Kidney (tissue), 14 donors: ENCODE results near the gene PITRM1. TPM values are rescaled to one million over a fixed set of nuclear protein-coding genes. Genes with fewer than 3 reads are reported as not detected.

ENCODE experiments used
- DNase-seq, 5 donors: peaks; one replicate each; pipeline ENCODE4 v3.0.0-alpha.2; 2013 to 2020
- FAIRE-seq: peaks from 2 replicates; lab custom pipeline; 2012; peaks lifted over from hg19 to GRCh38; lab: Jason Lieb, UNC
- H3K27ac ChIP-seq, 2 donors: one replicate each; pipeline ENCODE4 v1.7.0; 2013; ENCODE audit warnings: low read depth in 2 of 2, low read length in 2 of 2, inconsistent platforms in 1 of 2
- H3K27me3 ChIP-seq: one replicate; pipeline ENCODE4 v1.7.1; 2013; ENCODE audit warnings: low read length, inconsistent platforms; ENCODE audit not compliant: control insufficient read depth, insufficient read depth
- H3K36me3 ChIP-seq, 3 donors: one replicate each; pipeline versions ENCODE4 v1.7.0 to v1.7.1; 2013; ENCODE audit warnings: low read length in 3 of 3, control low read depth in 1 of 3, inconsistent platforms in 1 of 3; ENCODE audit not compliant: insufficient read depth in 3 of 3, control insufficient read depth in 2 of 3
- H3K4me1 ChIP-seq, 3 donors: one replicate each; pipeline versions ENCODE4 v1.7.0 to v1.7.1; 2013; ENCODE audit warnings: low read length in 3 of 3, inconsistent platforms in 1 of 3, low read depth in 1 of 3; ENCODE audit not compliant: control insufficient read depth in 2 of 3, insufficient read depth in 2 of 3
- H3K4me3 ChIP-seq, 3 donors: one replicate each; pipeline versions ENCODE4 v1.7.0 to v1.8.1; 2013; ENCODE audit warnings: low read length in 3 of 3, control low read depth in 1 of 3, inconsistent platforms in 1 of 3
- H3K9ac ChIP-seq, 3 donors: one replicate each; pipeline versions ENCODE4 v1.7.0 to v1.7.1; 2013; ENCODE audit warnings: low read length in 3 of 3, control low read depth in 1 of 3, inconsistent platforms in 1 of 3
- H3K9me3 ChIP-seq, 3 donors: one replicate each; pipeline versions ENCODE4 v1.7.0 to v1.7.1; 2013; ENCODE audit warnings: low read length in 3 of 3, control low read depth in 1 of 3, inconsistent platforms in 1 of 3; ENCODE audit not compliant: control insufficient read depth in 2 of 3, insufficient read depth in 1 of 3
- intact Hi-C: fragments of 100-400 bp; cut with DNase I; formaldehyde crosslinking; loops from one replicate; pipeline ENCODE4 v1.11.1; 2022
- polyA plus RNA-seq: library from polyadenylated mRNA; stranded (reverse); fragments of 350-450 nt; fragmentation: Illumina TruSeq; extraction: RNeasy Lipid Tissue Mini Kit (QIAGEN cat#74804); gene quantifications from one replicate; pipeline ENCODE4 v1.2.3, GENCODE V29; 2014; ENCODE audit warnings: low read depth, low replicate concordance; ENCODE audit not compliant: insufficient read depth
- total RNA-seq: library from RNA; stranded (reverse); fragmentation: NEBNext Ultra II Directional; extraction: Animal tissue kit (Norgen Biotek cat#: 25700); gene quantifications from one replicate; pipeline ENCODE4 v1.2.1, GENCODE V29; 2021
- TF ChIP-seq, protein P1 (sequence below): IDR thresholded peaks from 3 replicates; pipeline ENCODE4 v1.5.1; 2012; ENCODE audit warnings: mild to moderate bottlenecking, moderate library complexity, borderline replicate concordance; ENCODE audit not compliant: insufficient read depth; ENCODE audit errors: extremely low read depth
- donor health status: control.
- donor health status: control.
- donor health status: control.
- donor health status: control.
- donor health status: control.
- donor health status: DM: yes; HTN: yes; CAD: no.
- donor health status: Normal renal cell carcinoma (clear cell type).

The PITRM1 gene
- total and polyA plus RNA-seq, 2 donors from 2014 or later, result 28.8 to 60.7 TPM

DNA sequence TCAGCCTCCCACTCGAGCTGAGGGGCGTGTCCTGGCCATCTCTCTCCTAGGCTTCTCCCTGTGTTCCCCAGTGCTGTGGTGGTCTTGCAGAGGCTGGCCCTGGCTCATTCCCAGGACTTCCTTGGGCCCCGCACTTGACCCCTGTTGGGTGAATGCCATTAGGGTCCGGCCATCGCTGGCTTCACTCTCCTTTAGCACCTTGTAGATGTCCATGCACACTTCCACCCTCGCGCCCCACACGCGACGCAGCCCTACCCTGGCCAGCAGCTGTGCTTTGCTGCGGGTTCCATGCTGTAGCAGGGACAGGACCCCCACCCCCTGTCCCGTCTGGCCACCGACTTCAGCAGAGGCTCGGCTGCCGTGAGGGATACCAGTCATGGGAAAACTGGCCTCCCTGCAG lies 46.3 kb downstream of the PITRM1 start:
- H3K27ac ChIP-seq, result no peak overlapping the region
- peaks cover 0 to 10% (median 0%) of the 10 kb centered on the region in 3 donors for H3K36me3 ChIP-seq
- intact Hi-C loops, result no loop called here
- H3K9ac ChIP-seq, result no peak overlapping the region
- peak in 1 of 5 donors; percentile 39 for DNase-seq
- TF ChIP-seq, protein P1, sequence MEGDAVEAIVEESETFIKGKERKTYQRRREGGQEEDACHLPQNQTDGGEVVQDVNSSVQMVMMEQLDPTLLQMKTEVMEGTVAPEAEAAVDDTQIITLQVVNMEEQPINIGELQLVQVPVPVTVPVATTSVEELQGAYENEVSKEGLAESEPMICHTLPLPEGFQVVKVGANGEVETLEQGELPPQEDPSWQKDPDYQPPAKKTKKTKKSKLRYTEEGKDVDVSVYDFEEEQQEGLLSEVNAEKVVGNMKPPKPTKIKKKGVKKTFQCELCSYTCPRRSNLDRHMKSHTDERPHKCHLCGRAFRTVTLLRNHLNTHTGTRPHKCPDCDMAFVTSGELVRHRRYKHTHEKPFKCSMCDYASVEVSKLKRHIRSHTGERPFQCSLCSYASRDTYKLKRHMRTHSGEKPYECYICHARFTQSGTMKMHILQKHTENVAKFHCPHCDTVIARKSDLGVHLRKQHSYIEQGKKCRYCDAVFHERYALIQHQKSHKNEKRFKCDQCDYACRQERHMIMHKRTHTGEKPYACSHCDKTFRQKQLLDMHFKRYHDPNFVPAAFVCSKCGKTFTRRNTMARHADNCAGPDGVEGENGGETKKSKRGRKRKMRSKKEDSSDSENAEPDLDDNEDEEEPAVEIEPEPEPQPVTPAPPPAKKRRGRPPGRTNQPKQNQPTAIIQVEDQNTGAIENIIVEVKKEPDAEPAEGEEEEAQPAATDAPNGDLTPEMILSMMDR, result no peak
- H3K4me3 ChIP-seq, result no peak overlapping the region
- no peak for FAIRE-seq
- H3K9me3 ChIP-seq, result no peaks in the 10 kb centered on the region
- peaks cover 0 to 8% (median 4%) of the 10 kb centered on the region in 3 donors for H3K4me1 ChIP-seq
- H3K27me3 ChIP-seq, result no peaks in the 10 kb centered on the region

- Histone ChIP-seq H3K36me3 (peaks cover 0 to 10% (median 0%) of the 10 kb centered on the region in 3 donors), H3K4me3 (no peak overlapping the region), H3K9ac (no peak overlapping the region), H3K27ac (no peak overlapping the region), H3K4me1 (peaks cover 0 to 8% (median 4%) of the 10 kb centered on the region in 3 donors), H3K9me3 (no peaks in the 10 kb centered on the region), H3K27me3 (no peaks in the 10 kb centered on the region)
- DNase-seq (peak in 1 of 5 donors; percentile 47), FAIRE-seq (no peak)
- intact Hi-C loops, result no loop called here
- TF ChIP-seq, protein P1, result no peak
Observed at GRCh38 chr10:3125527-3126170, 46.9 kb downstream of the PITRM1 start.

DNA sequence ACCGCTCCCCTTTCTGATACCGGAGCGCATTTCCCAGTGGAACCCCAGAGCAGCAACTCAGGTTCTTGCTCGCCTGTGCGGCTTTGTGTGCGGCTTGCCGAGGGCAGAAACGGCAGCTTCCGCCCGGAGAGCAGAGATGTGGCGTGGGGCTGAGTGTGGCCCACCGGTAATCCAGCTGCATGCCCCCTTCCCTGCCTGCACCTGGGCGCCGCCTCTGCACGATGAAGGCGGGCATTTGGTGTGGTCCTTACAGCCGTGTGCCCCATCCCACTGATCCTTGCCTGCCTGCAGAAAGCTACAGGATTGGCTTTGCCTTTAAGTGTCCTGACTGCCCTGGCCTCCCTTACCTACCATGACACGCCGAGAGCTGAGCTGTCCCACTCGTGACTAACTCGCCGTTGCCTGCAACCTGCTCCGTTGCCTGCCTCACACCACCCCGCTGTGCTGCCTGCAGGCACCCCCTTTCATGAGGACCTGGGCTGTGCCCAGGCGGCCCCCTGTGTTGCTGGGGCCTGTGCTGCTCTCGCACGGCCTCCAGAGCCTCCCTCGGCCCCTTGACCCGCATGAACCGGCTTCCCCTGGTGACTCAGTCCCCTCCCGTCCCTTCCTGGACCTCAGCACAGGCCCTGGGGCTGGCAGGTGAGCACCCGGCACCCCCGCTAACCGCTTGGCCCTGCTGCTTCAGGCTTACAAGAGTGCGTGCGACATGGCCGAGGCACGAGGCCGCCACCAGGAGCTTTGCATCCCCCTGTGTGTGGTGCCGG lies 48.0 kb downstream of the PITRM1 start:
- intact Hi-C loops, result no loop called here
- FAIRE-seq, result no peak
- Histone ChIP-seq H3K27ac (no peak overlapping the region), H3K9me3 (no peaks in the 10 kb centered on the region), H3K27me3 (no peaks in the 10 kb centered on the region), H3K4me1 (peaks cover 0 to 8% (median 4%) of the 10 kb centered on the region in 3 donors), H3K4me3 (no peak overlapping the region), H3K9ac (no peak overlapping the region), H3K36me3 (peaks cover 0 to 7% (median 0%) of the 10 kb centered on the region in 3 donors)
- TF ChIP-seq, protein P1, result no peak
- DNase-seq, result peak in 1 of 5 donors; percentile 59
